CD4-positive, alpha-beta T cell treated with Interleukin-2 at 100 ng/mL for 4 hours (primary cell): ENCODE data around the gene TOM1L1.
"Not testable (repeated sequence)": the region's sequence is repeated elsewhere in the genome, so short reads cannot be mapped to it uniquely, and the experiment has no call there.

Source experiments
- DNase-seq: peaks from one replicate; pipeline ENCODE4 v3.0.0-alpha.2; 2020; ENCODE audit warnings: low spot score

Gene TOM1L1, protein sequence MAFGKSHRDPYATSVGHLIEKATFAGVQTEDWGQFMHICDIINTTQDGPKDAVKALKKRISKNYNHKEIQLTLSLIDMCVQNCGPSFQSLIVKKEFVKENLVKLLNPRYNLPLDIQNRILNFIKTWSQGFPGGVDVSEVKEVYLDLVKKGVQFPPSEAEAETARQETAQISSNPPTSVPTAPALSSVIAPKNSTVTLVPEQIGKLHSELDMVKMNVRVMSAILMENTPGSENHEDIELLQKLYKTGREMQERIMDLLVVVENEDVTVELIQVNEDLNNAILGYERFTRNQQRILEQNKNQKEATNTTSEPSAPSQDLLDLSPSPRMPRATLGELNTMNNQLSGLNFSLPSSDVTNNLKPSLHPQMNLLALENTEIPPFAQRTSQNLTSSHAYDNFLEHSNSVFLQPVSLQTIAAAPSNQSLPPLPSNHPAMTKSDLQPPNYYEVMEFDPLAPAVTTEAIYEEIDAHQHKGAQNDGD

DNA sequence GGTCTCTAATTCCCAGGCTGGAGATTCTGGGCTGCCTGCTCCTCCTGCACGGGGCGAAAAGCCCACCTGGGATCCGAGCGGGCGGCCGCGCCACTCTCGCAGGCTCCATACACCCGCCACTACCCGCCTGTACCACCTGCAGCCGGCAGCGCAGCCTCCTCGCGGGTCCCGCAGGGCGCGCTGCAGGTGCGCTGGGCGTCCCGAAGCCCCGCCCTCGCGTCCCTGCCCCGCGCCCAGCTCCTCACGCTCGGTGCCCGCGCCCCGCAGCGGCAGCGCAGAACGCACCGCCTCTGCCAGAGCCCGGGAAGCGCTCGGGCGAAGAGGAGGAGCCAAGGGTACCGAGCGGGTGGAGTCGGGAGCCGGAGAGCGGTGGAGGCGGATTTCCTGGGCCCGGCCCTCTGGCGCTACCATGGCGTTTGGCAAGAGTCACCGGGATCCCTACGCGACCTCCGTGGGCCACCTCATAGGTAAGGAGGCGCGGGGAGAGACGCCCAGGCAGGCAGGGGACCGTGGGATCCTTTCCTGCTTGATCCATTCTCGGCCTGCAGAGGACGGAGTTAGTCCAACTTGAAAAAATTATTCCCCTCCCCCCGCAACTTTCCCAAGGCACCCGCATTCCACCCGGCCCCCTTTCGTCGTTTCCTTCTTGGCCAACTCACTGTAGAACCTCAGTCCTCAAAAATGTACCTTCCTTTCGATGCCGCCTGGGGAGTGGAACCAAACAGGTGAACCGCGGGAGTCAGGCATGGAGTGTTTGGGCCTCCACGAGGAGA lies at the start of gene TOM1L1:
TOM1L1 (plus strand) TSS at position 396 of the 773 bp plus-strand sequence; CDS start at position 410, 14 bp downstream.
- DNase-seq, result no peak

DNA sequence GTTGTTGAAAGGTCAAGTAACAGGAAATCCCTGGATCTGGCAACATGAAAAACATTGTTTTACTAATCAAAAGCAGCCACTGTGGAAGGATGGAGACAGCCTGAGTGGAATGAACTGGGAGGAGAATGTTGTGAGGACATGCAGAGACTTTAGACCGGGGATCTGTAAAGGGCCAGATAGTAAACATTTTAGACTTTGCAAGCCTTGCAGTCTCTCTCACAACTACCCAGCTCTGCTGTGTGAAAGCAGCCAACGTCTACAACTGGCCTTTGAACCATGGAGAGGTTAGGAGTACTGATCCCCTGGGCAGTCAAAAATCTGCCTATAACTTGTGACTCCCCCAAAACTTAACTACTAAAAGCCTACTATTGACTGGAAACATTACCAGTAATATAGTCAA lies 41.5 kb upstream of the TOM1L1 start:
- no peak for DNase-seq

DNA sequence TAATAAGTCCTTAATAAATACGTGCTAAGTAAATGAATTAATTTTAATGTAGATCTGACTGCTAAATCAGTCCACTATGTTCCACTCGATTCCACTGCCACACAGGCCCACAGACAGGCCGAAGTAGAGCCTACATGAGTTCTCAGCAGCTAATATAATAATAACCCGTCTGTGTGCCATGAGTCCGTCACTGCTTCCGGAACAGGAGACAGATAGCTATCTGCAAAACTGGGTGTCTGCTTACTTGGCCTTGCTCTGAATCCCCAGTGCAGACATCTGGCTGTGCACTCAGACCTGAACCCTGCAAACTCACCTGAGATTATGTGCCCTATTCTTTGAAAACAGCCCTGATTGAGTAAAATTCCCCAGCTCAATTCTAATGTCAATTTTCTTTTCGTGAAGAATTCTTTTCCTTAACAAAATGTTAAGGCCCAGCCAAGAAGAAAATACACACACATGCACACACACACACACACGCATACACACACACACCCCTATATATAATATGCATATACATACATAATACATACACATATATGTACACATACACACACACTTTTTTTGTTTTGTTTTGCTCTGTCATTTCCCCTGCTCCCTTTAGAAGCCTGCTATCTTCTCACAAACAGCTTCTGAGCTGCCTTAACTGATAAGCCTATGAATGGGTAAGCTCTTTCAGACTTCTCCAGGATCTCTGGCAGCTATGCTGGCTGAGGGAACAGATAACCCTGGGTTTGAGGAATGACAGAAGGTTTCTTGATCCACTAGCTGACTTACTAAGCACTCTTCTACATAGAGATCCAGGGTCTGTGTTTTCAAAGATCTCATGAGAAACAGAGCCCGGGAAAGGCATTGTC lies 39.8 kb upstream of the TOM1L1 start:
- DNase-seq, result no peak

DNA sequence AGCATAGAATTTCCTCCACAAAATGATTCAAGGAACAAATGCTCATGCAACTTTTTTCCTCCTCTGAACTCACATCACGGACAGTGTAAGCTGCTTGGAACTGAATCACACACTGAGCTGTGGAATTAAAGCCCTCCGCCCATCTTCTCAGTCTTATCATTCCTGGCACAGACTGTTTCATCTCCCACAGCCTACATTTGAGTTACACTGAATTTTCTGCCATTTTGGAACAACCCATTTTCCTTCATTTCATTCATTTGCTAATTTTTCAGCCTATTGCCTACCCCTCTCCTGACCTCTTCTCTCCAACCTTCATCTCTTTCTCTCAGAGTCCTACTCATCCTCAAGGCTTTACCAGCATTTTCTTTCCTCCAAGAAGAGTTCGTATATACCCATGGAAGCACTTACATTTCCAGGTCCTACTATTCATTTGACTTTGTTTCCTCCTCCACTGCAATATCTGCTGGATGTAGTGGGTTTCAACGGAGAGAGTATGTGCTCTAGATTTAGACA lies 39.1 kb upstream of the TOM1L1 start:
- no peak for DNase-seq

DNA sequence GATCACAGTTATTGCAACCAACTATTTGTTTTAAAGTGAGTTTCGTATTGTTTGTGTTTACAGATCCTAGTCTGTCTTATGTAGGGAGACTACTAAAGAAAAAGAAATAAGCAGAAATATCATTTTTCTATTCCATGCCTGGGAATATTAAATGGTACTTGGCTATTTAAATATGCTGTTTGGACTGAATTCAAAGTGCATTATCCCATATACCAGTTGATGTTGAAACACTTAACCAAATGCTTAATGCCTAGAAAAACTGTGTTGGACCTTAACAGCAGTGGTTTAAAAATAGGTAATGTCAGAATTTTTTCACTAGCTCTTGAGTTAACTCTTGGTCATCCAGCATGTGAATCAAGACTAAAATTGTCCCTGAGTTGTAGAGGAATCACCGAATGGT lies 37.5 kb upstream of the TOM1L1 start:
- no peak for DNase-seq

DNA sequence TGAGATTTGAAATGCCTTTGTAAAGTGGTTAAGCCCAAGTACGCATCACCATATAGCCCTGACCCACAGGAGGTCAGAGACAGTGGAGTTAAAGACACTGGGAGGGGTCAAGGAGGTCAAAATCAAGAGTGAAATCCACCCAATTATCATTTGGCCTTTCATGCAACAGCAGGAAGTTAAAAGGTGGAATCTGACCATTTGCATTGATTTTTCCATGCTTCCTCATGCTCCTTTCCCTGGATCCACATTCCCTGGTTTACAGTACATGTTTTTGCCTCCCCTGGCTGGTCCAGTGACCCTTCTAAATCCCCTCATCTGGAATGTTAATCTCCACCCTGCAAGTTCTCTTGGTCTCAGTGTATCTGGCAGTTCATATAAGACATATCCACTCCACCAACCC lies 36.6 kb upstream of the TOM1L1 start:
- DNase-seq, result no peak

DNA sequence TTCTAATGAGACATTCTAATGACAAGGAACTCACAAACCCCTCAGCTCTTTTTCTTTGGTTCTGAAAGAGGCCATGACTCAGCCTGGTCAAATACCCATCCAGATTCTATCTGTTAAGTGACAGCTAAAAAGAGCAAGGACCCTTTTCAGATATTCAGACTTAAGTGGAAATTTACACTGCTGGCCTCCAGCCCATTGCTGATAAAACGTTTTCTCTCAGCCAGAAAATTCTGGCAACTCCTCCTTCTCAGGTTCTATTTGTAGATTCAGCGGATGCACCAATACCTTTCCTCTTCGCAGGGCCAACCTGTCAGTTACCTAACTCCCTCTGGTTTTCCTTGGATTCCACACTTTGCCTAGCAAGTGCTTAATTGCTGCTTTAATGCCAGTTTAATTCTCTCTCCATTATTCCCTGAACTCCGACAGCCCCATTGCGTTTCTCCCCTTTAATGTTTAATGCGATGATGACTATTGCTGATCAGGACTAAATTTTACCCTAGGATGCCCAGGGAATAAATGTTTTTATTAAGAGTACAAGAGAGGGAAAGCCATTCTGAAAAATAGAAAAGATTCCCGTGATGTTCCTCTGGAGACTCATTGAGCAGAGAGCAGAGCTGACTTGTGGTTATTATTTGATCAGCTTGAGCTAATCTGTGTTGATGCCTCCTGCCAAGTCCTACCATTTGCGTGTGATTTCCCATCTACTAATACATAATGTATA lies 35.9 kb upstream of the TOM1L1 start:
- DNase-seq, result no peak

DNA sequence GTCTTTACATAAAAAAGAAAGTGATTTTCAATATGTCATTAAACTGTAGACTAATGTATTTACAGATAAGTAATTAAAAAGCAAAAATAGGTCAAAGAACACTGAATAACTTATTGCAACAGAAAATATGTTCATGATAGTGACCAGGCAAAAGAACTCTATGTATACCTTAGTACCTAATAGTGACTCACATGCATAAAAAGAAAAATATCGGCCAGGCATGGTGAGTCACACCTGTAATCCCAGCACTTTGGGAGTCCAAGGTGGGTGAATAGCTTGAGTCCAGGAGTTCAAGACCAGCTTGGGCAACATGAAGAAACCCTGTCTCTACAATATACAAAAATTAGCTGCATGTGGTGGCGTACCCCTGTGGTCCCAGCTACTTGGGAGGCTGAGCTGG lies 33.0 kb upstream of the TOM1L1 start:
- no peak for DNase-seq

DNA sequence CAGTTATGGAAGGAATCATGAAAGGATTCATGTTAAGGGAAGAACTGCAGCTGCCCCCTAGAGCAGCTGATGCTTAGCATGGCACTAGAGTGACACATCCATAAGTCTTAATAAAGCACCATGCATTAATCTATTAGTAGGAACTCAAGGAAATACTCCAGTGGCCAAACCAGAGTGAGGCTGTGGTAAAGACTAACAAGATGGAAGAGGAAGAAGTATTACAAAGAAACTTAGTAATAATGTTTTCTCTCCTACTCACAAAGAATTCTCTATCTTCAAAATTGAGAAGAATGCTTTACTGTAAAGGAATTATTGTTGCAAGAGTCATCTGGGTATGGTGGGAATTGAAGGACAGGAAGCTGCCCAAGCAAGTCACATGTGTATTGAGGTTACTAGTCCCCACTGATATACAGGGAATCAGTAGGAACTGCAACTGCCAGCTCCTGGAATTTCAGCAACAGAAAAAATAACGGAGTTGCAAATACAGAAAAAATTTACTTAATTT lies 29.9 kb upstream of the TOM1L1 start:
- no peak for DNase-seq

DNA sequence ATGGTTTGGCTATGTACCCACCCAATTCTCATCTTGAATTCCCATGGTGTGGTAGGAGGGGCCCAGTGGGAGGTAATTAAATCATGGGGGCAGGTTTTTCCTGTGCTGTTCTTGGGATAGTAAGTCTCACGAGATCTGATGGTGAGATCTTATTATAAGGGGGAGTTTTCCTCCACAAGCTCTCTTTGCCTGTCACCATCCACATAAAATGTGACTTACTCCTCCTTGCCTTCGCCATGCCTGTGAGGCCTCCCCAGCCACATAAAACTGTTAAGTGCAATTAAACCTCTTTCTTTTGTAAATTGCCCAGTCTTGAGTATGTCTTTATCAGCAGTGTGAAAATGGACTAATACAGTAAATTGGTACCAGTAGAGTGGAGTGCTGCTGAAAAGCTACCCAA lies 24.7 kb upstream of the TOM1L1 start:
- DNase-seq, result not testable (repeated sequence)

DNA sequence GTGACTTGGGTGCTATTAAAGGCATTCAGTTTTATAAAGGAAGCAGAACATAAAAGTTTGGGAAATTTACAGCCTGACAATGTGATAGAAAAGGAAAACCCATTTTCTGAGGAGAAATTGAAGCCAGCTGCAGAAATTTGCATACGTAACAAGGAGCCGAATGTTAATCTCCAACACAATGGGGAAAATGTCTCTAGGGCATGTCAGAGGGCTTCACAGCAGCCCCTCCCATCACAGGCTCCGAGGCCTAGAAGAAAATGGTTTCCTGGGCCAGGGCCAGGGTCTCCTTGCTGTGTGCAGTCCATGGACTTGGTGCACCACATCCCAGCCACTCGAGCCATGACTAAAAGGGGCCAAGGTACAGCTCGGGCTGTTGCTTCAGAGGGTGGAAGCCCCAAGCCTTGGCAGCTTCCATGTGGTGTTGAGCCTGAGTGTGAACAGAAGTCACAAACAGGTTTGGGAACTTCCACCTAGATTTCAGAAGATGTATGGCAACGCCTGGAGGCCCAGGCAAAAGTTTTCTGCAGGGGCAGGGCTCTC lies 23.9 kb upstream of the TOM1L1 start:
- DNase-seq, result no peak

DNA sequence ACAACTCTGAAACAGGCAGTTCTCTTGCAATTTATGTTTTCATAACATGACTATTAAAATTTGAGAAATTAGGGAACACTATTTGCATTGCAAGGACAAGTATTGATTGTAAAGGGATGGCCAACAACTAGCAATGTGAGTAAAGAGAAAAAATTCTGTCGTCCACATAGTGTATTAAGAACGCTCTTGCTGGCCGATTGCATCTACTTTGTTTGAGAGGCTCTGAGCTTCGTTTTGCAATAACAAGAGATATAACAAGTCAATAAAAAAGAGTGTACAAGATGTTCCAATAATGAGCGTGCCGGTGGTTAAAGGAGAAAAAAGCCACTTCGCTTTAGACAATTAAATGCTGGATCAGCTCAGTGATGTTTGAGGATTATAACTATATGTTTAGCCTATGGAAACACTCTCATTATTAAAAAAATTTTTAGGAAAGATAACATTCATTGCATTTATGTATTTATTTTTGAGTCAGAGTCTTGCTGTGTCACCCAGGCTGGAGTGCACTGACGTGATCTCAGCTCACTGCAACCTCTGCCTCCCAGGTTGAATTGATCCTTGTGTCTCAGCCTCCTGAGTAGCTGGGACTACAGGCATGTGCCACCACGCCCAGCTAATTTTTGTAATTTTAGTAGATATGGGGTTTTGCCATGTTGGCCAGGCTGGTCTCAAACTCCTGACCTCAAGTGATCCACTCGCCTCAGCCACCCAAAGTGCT lies 19.2 kb upstream of the TOM1L1 start:
- no peak for DNase-seq

DNA sequence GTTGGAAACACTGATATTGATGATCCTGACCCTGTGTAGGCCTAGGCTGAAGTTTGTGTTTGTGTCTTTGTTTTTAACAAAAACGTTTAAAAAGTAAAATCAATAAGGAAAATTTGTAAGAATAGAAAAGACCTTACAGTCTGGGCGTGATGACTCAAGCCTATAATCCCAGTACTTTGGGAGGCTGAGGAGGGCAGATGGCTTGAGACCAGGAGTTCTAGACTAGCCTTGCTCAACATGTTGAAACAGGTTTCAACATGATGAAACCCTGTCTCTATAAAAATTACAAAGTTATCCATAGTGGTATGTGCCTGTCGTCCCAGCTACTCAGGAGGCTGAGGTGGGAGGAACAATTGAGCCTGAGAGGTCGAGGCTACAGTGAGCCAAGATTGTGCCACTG lies 18.3 kb upstream of the TOM1L1 start:
- DNase-seq, result no peak

DNA sequence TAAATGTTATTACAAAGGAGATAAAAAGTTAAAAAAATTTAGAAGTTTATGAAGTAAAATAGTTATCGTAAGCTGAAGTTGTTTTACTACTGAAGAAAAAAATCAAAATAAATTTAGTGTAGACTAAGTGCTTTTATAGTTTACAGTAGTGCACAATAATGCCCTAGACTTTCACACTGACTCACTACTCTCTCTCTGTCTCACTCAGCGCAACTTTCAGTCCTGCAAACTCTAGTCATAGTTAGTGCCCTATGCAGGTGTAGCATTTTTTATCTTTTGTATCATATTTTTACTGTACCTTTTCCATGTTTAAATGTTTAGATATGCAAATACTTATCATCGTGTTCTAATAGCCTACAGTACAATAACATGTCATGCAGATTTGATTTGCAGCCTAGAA lies 17.7 kb upstream of the TOM1L1 start:
- no peak for DNase-seq

DNA sequence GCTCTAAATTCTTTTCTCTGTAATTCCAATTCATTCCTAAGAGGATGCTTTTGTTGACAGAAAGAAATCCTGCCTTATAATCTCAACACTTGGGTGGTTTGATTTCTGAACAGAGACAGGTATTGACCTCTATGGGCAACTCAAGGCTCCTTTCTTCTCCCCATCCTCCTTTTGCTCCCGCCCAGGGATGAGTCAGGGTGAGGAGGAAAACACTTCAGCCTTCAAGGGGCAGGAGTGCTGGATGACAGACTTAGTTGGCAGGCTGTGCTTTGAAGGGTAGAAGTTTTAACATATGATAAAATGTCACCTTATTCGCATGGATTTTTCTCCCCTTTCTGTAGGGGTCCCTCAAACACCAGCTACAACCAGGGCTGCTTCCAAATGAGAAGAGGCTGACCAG lies 16.7 kb upstream of the TOM1L1 start:
- no peak for DNase-seq

DNA sequence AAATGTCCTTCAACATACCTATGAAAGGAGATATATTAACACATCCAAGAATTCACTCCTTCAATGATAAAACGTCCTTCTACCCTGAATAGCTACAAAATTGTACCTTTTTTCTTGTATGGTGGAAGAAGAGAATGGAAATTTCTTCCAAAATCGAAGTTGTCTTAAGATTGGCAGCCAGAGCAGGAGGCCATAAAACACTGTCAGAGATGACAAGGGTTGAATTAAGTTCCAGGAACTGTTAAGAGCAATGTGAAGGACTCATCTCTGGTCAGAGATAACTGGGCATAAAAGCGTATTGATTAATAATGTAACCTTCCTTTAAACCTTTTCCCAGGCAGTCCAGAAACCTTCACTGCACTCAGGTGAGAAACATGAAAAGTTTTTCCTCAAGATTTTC lies 12.9 kb upstream of the TOM1L1 start:
- no peak for DNase-seq

DNA sequence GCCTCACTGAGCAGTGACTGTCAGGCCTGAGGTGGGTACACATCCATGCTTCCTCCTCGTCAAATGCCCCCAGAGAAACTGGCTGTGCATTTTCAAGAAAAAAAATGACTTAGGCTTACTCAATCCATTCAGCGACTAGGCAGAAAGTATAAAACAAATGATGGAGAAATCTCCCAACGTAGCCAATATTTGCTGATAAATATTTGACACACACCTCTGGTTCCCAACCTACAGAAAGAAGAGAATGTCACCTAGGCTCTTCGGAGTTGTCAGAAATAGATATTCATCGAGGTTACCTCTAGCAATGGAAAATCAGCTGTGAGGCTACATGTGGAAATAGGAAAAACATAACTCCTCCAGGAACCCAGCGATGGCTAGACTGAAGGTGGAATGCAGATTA lies 12.4 kb upstream of the TOM1L1 start:
- DNase-seq, result no peak

DNA sequence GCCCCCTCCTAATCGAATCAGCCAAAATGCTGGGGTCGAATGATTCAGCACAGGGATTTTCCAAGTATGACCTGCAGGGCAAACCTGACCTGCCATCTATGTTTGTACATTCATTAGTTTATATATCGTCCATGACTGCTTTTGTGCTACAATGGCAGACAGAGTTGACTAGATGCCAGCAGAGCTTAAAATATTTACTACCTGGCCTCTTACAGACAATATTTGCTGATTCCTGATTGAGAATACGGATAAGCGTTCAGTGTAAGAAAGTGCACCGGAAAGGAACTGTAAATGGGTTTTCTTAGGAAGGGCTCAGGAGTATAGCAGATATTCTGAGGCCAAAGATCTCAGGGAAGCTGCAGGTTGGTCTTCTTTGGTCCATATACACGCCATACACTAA lies 11.7 kb upstream of the TOM1L1 start:
- DNase-seq, result no peak

DNA sequence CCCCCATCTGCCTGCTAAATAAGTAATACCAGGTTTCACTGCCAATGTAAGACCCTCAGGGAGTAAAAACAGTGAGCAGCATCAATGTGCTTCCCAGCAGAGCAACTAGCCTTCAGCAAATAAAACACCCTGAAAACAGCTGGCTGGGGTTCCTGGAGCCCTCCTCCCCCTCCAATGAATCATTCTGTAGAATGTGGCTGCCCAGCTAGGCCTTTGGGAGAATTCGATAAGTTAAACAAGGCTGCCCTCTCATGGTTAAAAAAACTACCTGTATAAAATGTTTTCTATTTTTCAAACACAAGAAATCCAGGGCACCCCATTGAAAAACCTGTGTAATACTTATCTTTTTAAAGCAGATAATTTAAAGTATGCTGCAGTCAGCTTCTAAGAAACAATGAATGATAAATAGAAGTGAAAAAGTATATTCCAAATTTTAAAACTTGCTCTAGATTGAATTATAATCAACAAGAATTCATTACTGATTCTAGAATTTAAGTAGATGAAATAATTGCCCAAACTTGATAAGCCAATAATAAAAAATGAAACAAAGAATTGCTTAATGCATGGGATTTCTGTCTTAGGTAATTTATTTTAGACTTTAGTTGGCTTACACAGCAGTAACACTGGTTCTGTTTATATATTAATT lies 9.4 kb upstream of the TOM1L1 start:
- no peak for DNase-seq

DNA sequence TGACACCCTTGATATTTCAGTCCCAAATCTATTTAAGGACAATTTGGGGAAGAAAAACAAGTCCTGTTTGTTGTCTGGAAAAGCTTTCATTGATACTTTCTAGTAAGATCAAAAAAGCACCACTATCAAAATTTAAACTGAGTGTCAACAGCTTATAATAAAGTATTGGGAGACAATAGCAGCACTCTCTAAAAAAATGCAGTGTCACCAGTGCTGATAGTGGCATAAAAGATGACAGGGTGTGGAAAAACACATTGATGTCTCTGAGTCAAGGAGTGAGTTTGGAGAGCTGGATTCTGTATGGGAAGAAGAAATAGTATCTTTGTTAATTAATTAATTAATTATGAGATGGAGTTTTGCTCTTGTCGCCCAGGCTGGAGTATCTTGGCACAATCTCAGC lies 8.3 kb upstream of the TOM1L1 start:
- no peak for DNase-seq
